ENCODE measurements around the gene CAPN14.
"Not testable (repeated sequence)": the region's sequence is repeated elsewhere in the genome, so short reads cannot be mapped to it uniquely, and the experiment has no call there.

CAPN14 gene

GRCh38 chr2:31187166-31187565 lies 30.1 kb downstream of the CAPN14 start:
- POLR2A ChIA-PET (ENCODE audit: low non-redundant PET), result no interaction called here
- DNase-seq (ENCODE audit: low spot score), result no peak
- TF ChIP-seq, protein P1, sequence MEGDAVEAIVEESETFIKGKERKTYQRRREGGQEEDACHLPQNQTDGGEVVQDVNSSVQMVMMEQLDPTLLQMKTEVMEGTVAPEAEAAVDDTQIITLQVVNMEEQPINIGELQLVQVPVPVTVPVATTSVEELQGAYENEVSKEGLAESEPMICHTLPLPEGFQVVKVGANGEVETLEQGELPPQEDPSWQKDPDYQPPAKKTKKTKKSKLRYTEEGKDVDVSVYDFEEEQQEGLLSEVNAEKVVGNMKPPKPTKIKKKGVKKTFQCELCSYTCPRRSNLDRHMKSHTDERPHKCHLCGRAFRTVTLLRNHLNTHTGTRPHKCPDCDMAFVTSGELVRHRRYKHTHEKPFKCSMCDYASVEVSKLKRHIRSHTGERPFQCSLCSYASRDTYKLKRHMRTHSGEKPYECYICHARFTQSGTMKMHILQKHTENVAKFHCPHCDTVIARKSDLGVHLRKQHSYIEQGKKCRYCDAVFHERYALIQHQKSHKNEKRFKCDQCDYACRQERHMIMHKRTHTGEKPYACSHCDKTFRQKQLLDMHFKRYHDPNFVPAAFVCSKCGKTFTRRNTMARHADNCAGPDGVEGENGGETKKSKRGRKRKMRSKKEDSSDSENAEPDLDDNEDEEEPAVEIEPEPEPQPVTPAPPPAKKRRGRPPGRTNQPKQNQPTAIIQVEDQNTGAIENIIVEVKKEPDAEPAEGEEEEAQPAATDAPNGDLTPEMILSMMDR (conservative IDR thresholded peaks at IDR 0.05; ENCODE audit: low read depth), result no peak
- H3K27ac ChIP-seq, result no peak overlapping the region
- CTCF ChIA-PET, result interaction anchor here (0.6 kb wide), 1 partner anchor 43 kb away, joined by 3 read pairs; no protein-coding TSS in a partner anchor

DNA sequence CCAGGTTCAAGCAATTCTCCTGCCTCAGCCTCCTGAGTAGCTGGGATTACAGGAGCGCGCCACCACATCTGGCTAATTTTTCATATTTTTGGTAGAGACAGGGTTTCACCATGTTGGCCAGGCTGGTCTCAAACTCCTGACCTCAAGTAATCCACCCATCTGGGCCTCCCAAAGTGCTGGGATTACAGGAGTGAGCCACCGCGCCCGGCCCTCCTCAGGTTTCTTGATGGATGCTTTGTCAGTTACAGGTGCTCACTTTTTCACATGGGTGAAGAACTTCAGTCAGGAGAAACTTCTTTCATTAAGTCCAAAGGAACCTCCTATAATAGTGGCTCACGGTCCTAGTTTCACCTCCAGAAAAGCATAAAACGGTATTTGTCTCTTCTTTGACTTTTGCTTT lies 33.3 kb downstream of the CAPN14 start:
- H3K27ac ChIP-seq; DNase-seq (ENCODE audit: low spot score); POLR2A ChIA-PET (ENCODE audit: low non-redundant PET); CTCF ChIA-PET: not testable (repeated sequence)

DNA sequence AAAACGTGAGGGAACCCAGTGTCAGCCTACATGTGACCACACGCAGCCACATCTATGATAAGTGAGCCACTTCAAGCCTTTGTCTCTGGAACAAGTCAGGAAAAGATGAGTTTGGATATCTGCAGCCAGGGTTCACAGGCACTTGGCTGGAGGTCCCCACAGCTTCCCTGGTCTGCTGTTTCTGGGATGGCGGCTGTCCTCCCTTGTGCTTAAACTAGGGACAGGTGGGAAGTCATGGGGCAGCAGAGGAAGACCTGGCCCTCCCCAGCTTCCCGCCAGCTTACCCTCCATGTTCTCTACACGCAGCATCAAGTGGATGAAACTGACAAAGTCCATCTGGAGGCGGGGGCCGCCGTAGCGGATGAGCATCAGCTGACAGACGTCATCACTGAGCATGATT lies 40.6 kb downstream of the CAPN14 start:
- no peak for DNase-seq (ENCODE audit: low spot score)
- ChIA-PET POLR2A (ENCODE audit: low non-redundant PET) (no interaction called here), CTCF (no interaction called here)
- H3K27ac ChIP-seq, result no peak overlapping the region
- TF ChIP-seq, protein P1 (conservative IDR thresholded peaks at IDR 0.05; ENCODE audit: low read depth), result no peak

DNA sequence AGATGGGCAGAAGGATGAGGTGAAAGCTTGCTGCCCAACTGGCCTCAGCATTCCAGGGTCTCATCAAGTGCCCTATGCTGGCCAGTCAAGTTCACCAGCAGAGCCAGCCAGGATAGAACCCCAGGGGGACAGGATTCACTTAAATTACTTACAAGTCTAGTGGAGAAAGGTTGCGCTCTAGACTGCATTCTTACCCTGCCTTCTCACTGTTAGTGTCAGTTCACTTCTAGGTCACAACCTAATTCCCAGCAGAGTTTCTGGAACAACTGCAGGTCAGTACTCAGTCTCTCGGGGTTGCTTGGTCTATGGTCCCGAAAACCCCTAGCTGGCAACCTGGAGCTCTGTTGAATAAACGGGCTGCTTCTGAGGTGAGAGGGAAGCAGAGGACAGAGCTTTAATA lies 46.2 kb downstream of the CAPN14 start:
- no peak overlapping the region for H3K27ac ChIP-seq
- no peak for DNase-seq (ENCODE audit: low spot score)
- TF ChIP-seq, protein P1 (conservative IDR thresholded peaks at IDR 0.05; ENCODE audit: low read depth), result no peak
- ChIA-PET POLR2A (ENCODE audit: low non-redundant PET) (no interaction called here), CTCF (interaction anchor here (0.6 to 2.0 kb wide), 2 partner anchors 41 to 163 kb away, joined by 3 to 12 read pairs; no protein-coding TSS in a partner anchor)

DNA sequence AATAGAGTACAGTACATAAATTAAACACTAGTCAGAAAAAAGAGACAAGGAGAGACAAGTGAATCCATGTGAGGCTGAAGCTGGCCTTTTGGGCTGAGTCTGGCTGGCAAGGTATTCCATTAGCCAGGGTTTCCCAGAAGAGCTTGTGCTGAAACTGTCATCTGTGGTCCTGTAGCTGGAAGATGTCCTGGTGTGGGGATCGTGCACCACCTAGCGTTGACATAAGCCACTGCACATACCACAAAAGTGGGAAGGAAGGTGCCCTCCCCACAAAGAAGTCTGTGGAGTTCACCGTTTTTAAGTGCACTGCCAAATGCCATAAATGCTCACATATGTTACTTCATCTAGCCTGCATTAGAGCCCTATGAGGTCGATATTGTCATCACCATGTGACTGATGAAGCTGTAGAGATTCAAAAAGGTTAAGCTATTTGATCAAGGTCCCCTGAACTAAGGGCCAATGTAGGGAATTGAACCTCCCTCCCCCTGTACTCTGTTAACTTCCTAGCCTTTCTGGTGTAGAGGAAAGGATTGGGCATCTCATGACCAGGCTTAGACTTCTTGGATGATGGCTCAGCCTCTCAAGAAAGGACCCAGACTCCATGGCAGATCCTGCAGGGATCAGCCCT lies 47.1 kb downstream of the CAPN14 start:
- CTCF ChIA-PET, result interaction anchor here (0.6 to 2.4 kb wide), 25 partner anchors 8 to 463 kb away, joined by 3 to 19 read pairs (median 3); partner anchors contain the start of gene GALNT14
- POLR2A ChIA-PET (ENCODE audit: low non-redundant PET), result interaction anchor here (0.5 kb wide), 1 partner anchor 1259 kb away, joined by 3 read pairs; no protein-coding TSS in a partner anchor
- TF ChIP-seq, protein P1 (conservative IDR thresholded peaks at IDR 0.05; ENCODE audit: low read depth), result peak; percentile 87
- peak; percentile 81 for DNase-seq (ENCODE audit: low spot score)
- H3K27ac ChIP-seq, result no peak overlapping the region

DNA sequence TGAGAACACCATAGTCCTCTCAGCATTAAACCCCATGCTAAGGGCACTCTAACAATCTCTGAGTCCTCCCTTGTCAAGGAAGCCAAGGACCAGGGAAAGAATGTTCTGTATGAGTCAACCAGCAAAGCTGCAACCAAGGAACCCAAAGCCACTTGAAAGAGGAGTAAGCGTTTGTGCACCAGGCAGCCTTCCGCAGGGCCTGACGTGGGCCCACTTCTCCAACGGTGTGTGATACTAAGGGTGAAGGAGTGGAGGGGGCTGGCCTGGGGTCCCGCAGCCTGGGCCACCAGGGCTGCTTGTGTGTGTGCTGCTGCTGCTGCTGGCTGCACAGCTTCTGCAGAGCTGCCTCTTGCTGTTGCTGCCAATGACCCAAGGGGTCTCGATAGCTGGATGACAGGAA lies 49.0 kb downstream of the CAPN14 start:
- TF ChIP-seq, protein P1 (conservative IDR thresholded peaks at IDR 0.05; ENCODE audit: low read depth), result no peak
- H3K27ac ChIP-seq, result no peak overlapping the region
- POLR2A ChIA-PET (ENCODE audit: low non-redundant PET), result no interaction called here
- CTCF ChIA-PET, result interaction anchor here (2.4 kb wide), 1 partner anchor 457 kb away, joined by 19 read pairs; no protein-coding TSS in a partner anchor
- DNase-seq (ENCODE audit: low spot score), result no peak

- no peak overlapping the region for H3K27ac ChIP-seq
- TF ChIP-seq, protein P1 (conservative IDR thresholded peaks at IDR 0.05; ENCODE audit: low read depth), result no peak
- DNase-seq (ENCODE audit: low spot score), result no peak
- ChIA-PET CTCF (interaction anchor here (1.6 kb wide), 1 partner anchor 456 kb away, joined by 4 read pairs; no protein-coding TSS in a partner anchor), POLR2A (ENCODE audit: low non-redundant PET) (interaction anchor here (0.5 kb wide), 1 partner anchor 453 kb away, joined by 4 read pairs; no protein-coding TSS in a partner anchor)
These were observed 50.4 kb downstream of the CAPN14 start for GRCh38 chr2:31166925-31167324.
